GM12878 (cell line): ENCODE results near the gene FAM53B. TPM values are rescaled to one million over a fixed set of nuclear protein-coding genes. Genes with fewer than 3 reads are reported as not detected.

Source experiments
- ATAC-seq: fragments of 200-7000 bp; cut with Tn5 transposase; 3 replicates; pipeline ENCODE4 v1.9.1; 2020; ENCODE audit warnings: mild to moderate bottlenecking, moderate library complexity
- BruUV-seq: library from RNA; stranded (reverse); fragments of 400-500 nt; replicated peaks from 2 replicates; lab custom pipeline; 2021; lab: Mats Ljungman, UMichigan
- CTCF ChIA-PET: fragments of 300-600 bp; sonication (Branson Sonifier 250); formaldehyde crosslinking; extraction: SDS; loops from one replicate; lab custom pipeline; 2021; ENCODE audit warnings: inconsistent platforms; lab: Yijun Ruan, JAX
- POLR2A ChIA-PET: fragments of 350-600 bp; formaldehyde crosslinking; extraction: SDS; loops from one replicate; lab custom pipeline; 2021; ENCODE audit warnings: inconsistent platforms; lab: Charles Lee
- RAD21 ChIA-PET: fragments of 300-600 bp; sonication (Branson Sonifier 250); formaldehyde crosslinking; loops from one replicate; lab custom pipeline; 2023; ENCODE audit warnings: antibody characterized with exemption; ENCODE audit not compliant: unreplicated experiment; lab: Charles Lee
- SMC1A ChIA-PET: fragments of 300-600 bp; sonication (Branson Sonifier 250); formaldehyde crosslinking; loops from one replicate; lab custom pipeline; 2023; ENCODE audit not compliant: unreplicated experiment, uncharacterized antibody; lab: Charles Lee
- DNase-seq: peaks from one replicate; pipeline ENCODE4 v3.0.0-alpha.2; 2011; ENCODE audit warnings: low read depth, low spot score
- FAIRE-seq: peaks from 3 replicates; lab custom pipeline; 2011; peaks lifted over from hg19 to GRCh38; lab: Jason Lieb, UNC
- H2AFZ ChIP-seq: 2 replicates; pipeline ENCODE4 v1.6.0; 2011; ENCODE audit warnings: low read depth, low read length, control low read depth; ENCODE audit not compliant: control insufficient read depth
- H3K27ac ChIP-seq: 2 replicates; pipeline ENCODE4 v1.5.1; 2011; ENCODE audit warnings: control low read depth; ENCODE audit not compliant: control insufficient read depth, insufficient read depth
- H3K27me3 ChIP-seq, 2 experiments: replicated peaks in 1 of 2; 2 replicates each; pipeline versions ENCODE4 v1.6.0 to v1.6.1; 2011; ENCODE audit warnings: low read length in 1 of 2; ENCODE audit not compliant: control insufficient read depth in 2 of 2, insufficient read depth in 2 of 2
- H3K36me3 ChIP-seq, 2 experiments: 2 replicates each; pipeline ENCODE4 v1.5.1; 2011; ENCODE audit warnings: low read length in 1 of 2; ENCODE audit not compliant: control insufficient read depth in 2 of 2, insufficient read depth in 2 of 2
- H3K4me1 ChIP-seq: 2 replicates; pipeline ENCODE4 v1.6.1; 2011; ENCODE audit warnings: mild to moderate bottlenecking, low read length, moderate library complexity, mixed read lengths; ENCODE audit not compliant: control insufficient read depth, insufficient read depth
- H3K4me2 ChIP-seq: 2 replicates; pipeline ENCODE4 v1.6.0; 2011; ENCODE audit warnings: control low read depth; ENCODE audit not compliant: control insufficient read depth, insufficient read depth
- H3K4me3 ChIP-seq: fragments of 200-600 bp; sonication (generic); 2 replicates; pipeline ENCODE4 v1.5.1; 2016
- H3K79me2 ChIP-seq: 2 replicates; pipeline ENCODE4 v1.6.0; 2011; ENCODE audit warnings: low read length; ENCODE audit not compliant: control insufficient read depth, insufficient read depth
- H3K9ac ChIP-seq: 2 replicates; pipeline ENCODE4 v1.8.0; 2011; ENCODE audit warnings: low read length, control low read depth, mixed read lengths; ENCODE audit not compliant: control insufficient read depth, insufficient read depth
- H3K9me3 ChIP-seq: replicated peaks from 3 replicates; pipeline ENCODE4 v1.5.1; 2011; ENCODE audit warnings: mild to moderate bottlenecking, low read length; ENCODE audit not compliant: control insufficient read depth, insufficient read depth
- H4K20me1 ChIP-seq: 2 replicates; pipeline ENCODE4 v1.6.0; 2011; ENCODE audit not compliant: control insufficient read depth, insufficient read depth
- EZH2 ChIP-seq: IDR thresholded peaks from 2 replicates; pipeline ENCODE4 v1.6.1; 2012; ENCODE audit warnings: low read depth, mild to moderate bottlenecking, control low read depth, inconsistent platforms, low read length, borderline replicate concordance; ENCODE audit not compliant: control insufficient read depth
- GABPA ChIP-seq: IDR thresholded peaks from 2 replicates; pipeline ENCODE4 v1.6.1; 2014; ENCODE audit warnings: antibody characterized with exemption, low read depth, mild to moderate bottlenecking, inconsistent platforms
- GATAD2B ChIP-seq: fragments of 450-650 bp; conservative IDR thresholded peaks from 2 replicates; pipeline ENCODE4 v1.6.1; 2017; ENCODE audit warnings: low read depth, mild to moderate bottlenecking, moderate library complexity
- KDM1A ChIP-seq: fragments of 200-600 bp; sonication (generic); IDR thresholded peaks from 2 replicates; pipeline ENCODE4 v1.6.1; 2016; ENCODE audit warnings: borderline replicate concordance
- NFYA ChIP-seq: IDR thresholded peaks from 2 replicates; pipeline ENCODE4 v1.6.1; 2011; ENCODE audit warnings: low read depth, mild to moderate bottlenecking, low read length, improper control_type of control experiment, borderline replicate concordance
- NKRF ChIP-seq: fragments of 450-650 bp; conservative IDR thresholded peaks from 2 replicates; pipeline ENCODE4 v1.6.1; 2017; ENCODE audit warnings: mild to moderate bottlenecking, moderate library complexity
- POLR2A ChIP-seq: IDR thresholded peaks from 2 replicates; pipeline ENCODE4 v1.6.1; 2011; ENCODE audit warnings: low read depth, mild to moderate bottlenecking, low read length
- RUNX3 ChIP-seq: IDR thresholded peaks from 2 replicates; pipeline ENCODE4 v1.6.1; 2012; ENCODE audit warnings: low read length, inconsistent platforms
- SMARCA5 ChIP-seq: fragments of 450-650 bp; IDR thresholded peaks from 2 replicates; pipeline ENCODE4 v1.6.1; 2017; ENCODE audit warnings: mild to moderate bottlenecking
- SPI1 ChIP-seq: IDR thresholded peaks from 2 replicates; pipeline ENCODE4 v1.6.1; 2011; ENCODE audit warnings: low read depth, mild to moderate bottlenecking, low read length, moderate library complexity, borderline replicate concordance; ENCODE audit not compliant: insufficient read depth
- TCF12 ChIP-seq: IDR thresholded peaks from 2 replicates; pipeline ENCODE4 v1.6.1; 2011; ENCODE audit warnings: low read depth, mild to moderate bottlenecking, low read length
- WGBS: methylation state at CpG from one replicate; pipeline ENCODE4 v1.1.6; 2016; ENCODE audit warnings: low lambda C conversion rate; ENCODE audit not compliant: insufficient replicate concordance, insufficient coverage; ENCODE audit errors: missing lambda C conversion rate; 5-methylcytosine and 5-hydroxymethylcytosine counted together
- in situ Hi-C: fragments of 300-500 bp; cut with MboI; formaldehyde crosslinking; loops from 9 replicates; pipeline ENCODE4 v1.14.3; 2018; ENCODE audit warnings: mixed read lengths
- intact Hi-C: fragments of 100-400 bp; cut with micrococcal nuclease; formaldehyde crosslinking; loops from one replicate; pipeline ENCODE4 v1.14.2; 2022; ENCODE audit not compliant: unreplicated experiment
- polyA plus RNA-seq, 11 experiments: library from polyadenylated mRNA; depleted of rRNA in 4 of 11; unstranded in 6 of 11; stranded (reverse) in 5 of 11; fragments of >200 nt; fragmentation: Nextera tagmentation in 4 of 11; fragmentation: Illumina TruSeq in 1 of 11; extraction: Ambion mirVana in 4 of 11; extraction: Trizol in 1 of 11; gene quantifications; 1 replicate in 1 of 11; 2 replicates in 10 of 11; pipeline versions ENCODE4 v1.2.1 to v1.2.3, GENCODE V29; 2011 to 2016; ENCODE audit warnings: inconsistent platforms in 2 of 11, missing spikeins in 2 of 11, low read depth in 1 of 11
- total RNA-seq, 4 experiments: library from RNA; depleted of rRNA in 3 of 4; stranded (reverse); fragments of >200 nt in 3 of 4; fragmentation: Illumina TruSeq in 1 of 4; extraction: Trizol in 1 of 4; gene quantifications; 2 replicates each; pipeline versions ENCODE4 v1.2.1 to v1.2.3, GENCODE V29; 2013 to 2021
- TF ChIP-seq, protein P1 (sequence below): IDR thresholded peaks from 2 replicates; pipeline ENCODE4 v1.6.1; 2011; ENCODE audit warnings: borderline replicate concordance, low read depth, mild to moderate bottlenecking, moderate library complexity, low read length; ENCODE audit not compliant: insufficient read depth, poor library complexity, severe bottlenecking

Gene FAM53B
- total and polyA plus RNA-seq, 10 of the 15 experiments (the other 5 are each of a cell fraction or from before 2014, with no cell fraction given) = 0.05 to 26.3 (median 8.1) TPM

- DNase-seq = no peak
- intact Hi-C loops = no loop called here
- CTCF ChIA-PET = interaction anchor here (1.0 kb wide), 1 partner anchor 11 kb away, joined by 5 read pairs; no protein-coding TSS in a partner anchor
Observed at GRCh38 chr10:124603376-124604213, 140.6 kb downstream of the FAM53B start.

More at GRCh38 chr10:124603376-124604213, 140.6 kb downstream of the FAM53B start:
- Histone ChIP-seq H3K4me2 (no peak overlapping the region), H4K20me1 (no peaks in the 10 kb centered on the region), H3K4me3 (no peak overlapping the region), H3K9me3 (no peaks in the 10 kb centered on the region), H3K36me3 (no peaks in the 10 kb centered on the region), H3K79me2 (no peaks in the 10 kb centered on the region), H3K27me3 (no peaks in the 10 kb centered on the region), H2AFZ (no peak overlapping the region), H3K4me1 (peaks cover 7% of the 10 kb centered on the region), H3K9ac (no peak overlapping the region), H3K27ac (no peak overlapping the region)
- ATAC-seq = no peak; the same call in 2 of the 3 replicates
- in situ Hi-C loops = no loop called here
- SMC1A ChIA-PET = no interaction called here
- POLR2A ChIA-PET = no interaction called here
- no peak for TF ChIP-seq TCF12
- no peak for TF ChIP-seq NFYA
- no peak for TF ChIP-seq SPI1
- no peak for TF ChIP-seq SMARCA5
- TF ChIP-seq GABPA = no peak
- TF ChIP-seq, protein P1, sequence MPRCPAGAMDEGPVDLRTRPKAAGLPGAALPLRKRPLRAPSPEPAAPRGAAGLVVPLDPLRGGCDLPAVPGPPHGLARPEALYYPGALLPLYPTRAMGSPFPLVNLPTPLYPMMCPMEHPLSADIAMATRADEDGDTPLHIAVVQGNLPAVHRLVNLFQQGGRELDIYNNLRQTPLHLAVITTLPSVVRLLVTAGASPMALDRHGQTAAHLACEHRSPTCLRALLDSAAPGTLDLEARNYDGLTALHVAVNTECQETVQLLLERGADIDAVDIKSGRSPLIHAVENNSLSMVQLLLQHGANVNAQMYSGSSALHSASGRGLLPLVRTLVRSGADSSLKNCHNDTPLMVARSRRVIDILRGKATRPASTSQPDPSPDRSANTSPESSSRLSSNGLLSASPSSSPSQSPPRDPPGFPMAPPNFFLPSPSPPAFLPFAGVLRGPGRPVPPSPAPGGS = no peak
- no peak for TF ChIP-seq RUNX3
- TF ChIP-seq NKRF = no peak
- no peak for TF ChIP-seq GATAD2B
- no peak for TF ChIP-seq EZH2
- no peak for TF ChIP-seq KDM1A
- TF ChIP-seq POLR2A = no peak
- FAIRE-seq = no peak
- 63% methylated on average over 17 of the region's 18 CpGs for WGBS
- RAD21 ChIA-PET = no interaction called here
- BruUV-seq = no TSS peak
